BLaER1 treated with 17β-estradiol and CSF1 and Interleukin-3, amounts not matched to agents 10 nM and 100 nM (cell line): ENCODE data around the gene COQ3.
"Not testable (repeated sequence)": the region's sequence is repeated elsewhere in the genome, so short reads cannot be mapped to it uniquely, and the experiment has no call there.

Experiments
- H3K27ac ChIP-seq, 11 experiments: shearing (Covaris generic); formaldehyde crosslinking; 2 replicates each; pipeline ENCODE4 v1.8.1; 2022
- H3K27me3 ChIP-seq, 11 experiments: shearing (Covaris generic); formaldehyde crosslinking; 2 replicates each; pipeline ENCODE4 v1.8.1; 2022
- H3K36me3 ChIP-seq, 11 experiments: shearing (Covaris generic); formaldehyde crosslinking; 2 replicates each; pipeline ENCODE4 v1.8.1; 2022
- H3K4me1 ChIP-seq, 10 experiments: shearing (Covaris generic); formaldehyde crosslinking; 2 replicates each; pipeline ENCODE4 v1.8.1; 2022
- H3K4me2 ChIP-seq, 11 experiments: shearing (Covaris generic); formaldehyde crosslinking; 2 replicates each; pipeline ENCODE4 v1.8.1; 2022
- H3K4me3 ChIP-seq, 10 experiments: shearing (Covaris generic); formaldehyde crosslinking; 2 replicates each; pipeline ENCODE4 v1.8.1; 2022
- H3K9ac ChIP-seq, 11 experiments: shearing (Covaris generic); formaldehyde crosslinking; 2 replicates each; pipeline ENCODE4 v1.8.1; 2022
- H3K9me3 ChIP-seq, 11 experiments: shearing (Covaris generic); formaldehyde crosslinking; replicated peaks in 1 of 11; 2 replicates each; pipeline ENCODE4 v1.8.1; 2022
- H4K20me1 ChIP-seq, 11 experiments: shearing (Covaris generic); formaldehyde crosslinking; 2 replicates each; pipeline ENCODE4 v1.8.1; 2022
- Cebpa-rat ChIP-seq, 11 experiments: shearing (Covaris generic); IDR thresholded peaks; 2 replicates each; pipeline ENCODE4 v1.8.1; 2022

COQ3 gene

DNA sequence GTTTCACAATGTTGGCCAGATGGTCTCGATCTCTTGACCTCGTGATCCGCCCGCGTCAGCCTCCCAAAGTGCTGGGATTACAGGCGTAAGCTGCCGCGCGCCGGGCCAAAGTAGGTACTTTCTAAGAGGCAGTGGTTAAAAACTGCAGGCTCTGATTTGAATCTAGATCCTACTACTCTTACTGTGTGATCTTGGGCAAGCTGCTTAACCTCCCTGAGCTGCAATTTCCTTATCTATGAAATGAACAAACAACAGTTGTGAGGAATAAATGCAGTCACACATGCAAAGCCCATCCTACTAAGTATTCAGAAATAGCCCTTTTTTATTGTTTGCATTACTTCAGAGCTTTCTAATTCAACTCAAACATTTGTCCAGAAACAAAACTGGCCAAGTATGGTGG, 47.4 kb downstream of the COQ3 start:
- no peak overlapping the region for H3K4me2 ChIP-seq
- H3K27me3 ChIP-seq: no peaks in the 10 kb centered on the region
- H4K20me1 ChIP-seq: no peaks in the 10 kb centered on the region
- H3K27ac ChIP-seq: no peak overlapping the region
- H3K9me3 ChIP-seq: peaks cover 5 to 13% (median 7%) of the 10 kb centered on the region in 11 experiments; a peak in 19 of 22 replicates
- H3K36me3 ChIP-seq: no peaks in the 10 kb centered on the region
- H3K9ac ChIP-seq: no peak overlapping the region
- no peaks in the 10 kb centered on the region for H3K4me1 ChIP-seq
- no peak for TF ChIP-seq Cebpa-rat (IDR thresholded peaks at IDR 0.05)
- no peak overlapping the region for H3K4me3 ChIP-seq

DNA sequence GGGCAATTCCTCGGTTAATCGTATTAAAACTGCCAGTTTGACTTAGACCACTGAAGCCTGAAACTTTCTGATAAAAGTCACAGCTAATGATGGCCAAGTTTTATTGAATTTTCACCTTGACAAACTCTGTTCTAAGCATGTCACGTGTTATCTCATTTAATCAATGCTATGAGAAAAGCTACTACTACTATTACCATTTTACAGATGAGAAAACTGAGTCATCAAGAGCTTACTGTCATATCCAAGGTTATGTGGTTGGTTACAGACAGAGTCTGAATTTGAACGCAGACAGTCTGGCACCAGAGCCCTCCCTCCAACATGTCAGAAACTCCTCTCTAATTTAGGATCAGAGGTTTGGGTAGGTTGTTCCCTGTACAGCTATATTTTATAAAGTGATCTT, 48.8 kb downstream of the COQ3 start:
- H3K36me3 ChIP-seq: no peaks in the 10 kb centered on the region
- no peaks in the 10 kb centered on the region for H3K4me1 ChIP-seq
- H3K9ac ChIP-seq: no peak overlapping the region
- H4K20me1 ChIP-seq: no peaks in the 10 kb centered on the region
- H3K27ac ChIP-seq: no peak overlapping the region
- no peak overlapping the region for H3K4me3 ChIP-seq
- no peak for TF ChIP-seq Cebpa-rat (IDR thresholded peaks at IDR 0.05)
- no peaks in the 10 kb centered on the region for H3K27me3 ChIP-seq
- H3K9me3 ChIP-seq: peaks cover 5 to 13% (median 7%) of the 10 kb centered on the region in 11 experiments; a peak in 19 of 22 replicates
- no peak overlapping the region for H3K4me2 ChIP-seq

DNA sequence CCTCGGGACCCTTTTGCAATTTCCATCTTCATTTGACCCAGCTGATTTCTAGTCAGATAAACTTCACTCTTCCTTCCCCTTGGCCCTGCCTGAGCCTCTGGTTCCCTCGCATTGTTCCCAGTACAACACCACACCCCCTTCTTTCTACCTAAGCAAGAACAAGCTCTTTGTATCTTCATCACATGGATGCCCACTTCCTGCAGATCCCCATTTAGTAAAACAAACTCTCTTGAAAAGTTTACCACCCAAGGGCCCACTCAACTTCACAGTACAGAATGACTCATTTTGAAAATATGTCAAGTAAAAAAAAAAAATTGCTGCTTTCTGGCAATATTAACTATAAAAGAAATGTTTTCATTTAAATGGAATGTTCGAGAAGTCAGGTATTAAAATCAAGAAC, 49.7 kb downstream of the COQ3 start:
- Histone ChIP-seq H3K36me3 (no peaks in the 10 kb centered on the region), H3K9ac (no peak overlapping the region), H3K4me3 (no peak overlapping the region), H3K27me3 (no peaks in the 10 kb centered on the region), H3K4me1 (no peaks in the 10 kb centered on the region), H3K4me2 (no peak overlapping the region), H4K20me1 (no peaks in the 10 kb centered on the region), H3K27ac (no peak overlapping the region), H3K9me3 (peaks cover 0 to 6% (median 0%) of the 10 kb centered on the region in 11 experiments; a peak in 4 of 22 replicates)
- no peak for TF ChIP-seq Cebpa-rat (IDR thresholded peaks at IDR 0.05)

DNA sequence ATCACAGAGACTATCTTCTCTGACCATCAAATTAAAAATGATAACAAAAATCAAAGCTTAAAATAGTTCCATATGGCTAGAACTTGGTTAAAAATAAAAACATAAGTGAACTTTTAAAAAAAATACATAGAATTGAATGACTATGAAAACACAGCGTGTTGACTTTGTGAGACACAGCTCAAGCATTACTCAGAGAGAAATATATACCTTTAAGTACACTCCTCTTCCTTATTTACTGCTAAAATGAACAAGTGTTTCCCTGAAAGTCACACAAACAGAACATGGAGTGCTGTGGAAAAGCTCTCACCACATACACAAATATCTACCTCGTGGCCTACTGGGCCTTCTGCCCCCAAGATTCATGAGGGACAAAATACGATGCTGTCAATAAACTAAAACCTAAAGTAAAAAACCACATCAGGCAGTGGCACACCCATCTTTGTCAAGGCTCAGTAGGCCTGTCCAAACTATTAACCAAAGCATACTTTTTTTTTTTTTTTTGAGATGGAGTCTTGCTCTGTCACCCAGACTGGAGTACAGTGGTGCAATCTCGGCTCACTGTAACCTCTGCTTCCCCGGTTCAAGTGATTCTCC, 52.0 kb downstream of the COQ3 start:
- Histone ChIP-seq H3K4me1 (no peaks in the 10 kb centered on the region), H3K9ac (no peak overlapping the region), H4K20me1 (no peaks in the 10 kb centered on the region), H3K4me2 (no peak overlapping the region), H3K4me3 (no peak overlapping the region), H3K27me3 (no peaks in the 10 kb centered on the region), H3K36me3 (no peaks in the 10 kb centered on the region), H3K27ac (no peak overlapping the region), H3K9me3 (no peaks in the 10 kb centered on the region)
- TF ChIP-seq Cebpa-rat (IDR thresholded peaks at IDR 0.05): no peak

DNA sequence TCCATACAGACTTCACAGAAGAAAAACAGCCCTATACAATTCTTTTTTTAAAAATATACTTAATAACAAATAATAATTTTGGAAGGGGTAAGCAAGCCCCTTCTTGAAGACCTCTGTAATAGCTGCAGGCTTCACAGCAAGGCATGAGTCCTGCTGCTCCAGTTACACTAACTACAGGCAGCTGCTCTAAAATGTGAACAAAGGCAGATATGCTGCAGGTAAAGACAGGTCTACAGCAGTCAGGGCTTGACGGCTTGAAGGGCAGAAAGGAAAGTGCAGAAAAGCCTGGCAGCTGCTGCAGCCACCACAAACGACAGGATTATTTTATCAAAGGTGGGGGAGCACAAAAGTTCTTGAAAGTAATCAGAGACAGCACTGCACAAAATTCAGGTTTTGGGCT, 55.8 kb downstream of the COQ3 start:
- Histone ChIP-seq H3K9ac (no peak overlapping the region), H3K4me3 (no peak overlapping the region), H3K36me3 (no peaks in the 10 kb centered on the region), H3K9me3 (no peaks in the 10 kb centered on the region), H3K4me2 (no peak overlapping the region), H3K27ac (no peak overlapping the region), H3K4me1 (no peaks in the 10 kb centered on the region), H4K20me1 (no peaks in the 10 kb centered on the region), H3K27me3 (no peaks in the 10 kb centered on the region)
- no peak for TF ChIP-seq Cebpa-rat (IDR thresholded peaks at IDR 0.05)

DNA sequence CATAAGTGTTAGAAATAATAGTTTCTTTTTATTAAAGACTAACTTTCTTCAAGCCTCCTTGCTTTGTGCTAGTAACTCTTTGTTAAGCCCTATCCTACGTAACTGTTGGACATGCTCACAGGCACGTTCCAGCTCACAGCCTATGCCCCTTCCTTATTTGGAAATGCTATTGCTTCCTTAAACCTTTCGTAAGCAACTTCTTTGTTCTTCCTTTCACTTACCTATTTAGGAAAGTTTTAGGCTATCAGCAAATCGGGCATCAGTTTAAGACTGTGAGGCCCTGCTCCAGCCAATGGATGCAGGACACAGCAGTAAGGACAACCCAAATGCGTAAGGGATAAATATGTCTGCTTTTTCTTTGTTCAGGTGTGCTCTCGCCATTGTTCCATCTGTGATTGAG, 58.7 kb downstream of the COQ3 start:
- not testable (repeated sequence) for H4K20me1 ChIP-seq, H3K4me1 ChIP-seq, H3K27me3 ChIP-seq, H3K9me3 ChIP-seq, H3K4me3 ChIP-seq, H3K27ac ChIP-seq, H3K9ac ChIP-seq, H3K36me3 ChIP-seq, H3K4me2 ChIP-seq

DNA sequence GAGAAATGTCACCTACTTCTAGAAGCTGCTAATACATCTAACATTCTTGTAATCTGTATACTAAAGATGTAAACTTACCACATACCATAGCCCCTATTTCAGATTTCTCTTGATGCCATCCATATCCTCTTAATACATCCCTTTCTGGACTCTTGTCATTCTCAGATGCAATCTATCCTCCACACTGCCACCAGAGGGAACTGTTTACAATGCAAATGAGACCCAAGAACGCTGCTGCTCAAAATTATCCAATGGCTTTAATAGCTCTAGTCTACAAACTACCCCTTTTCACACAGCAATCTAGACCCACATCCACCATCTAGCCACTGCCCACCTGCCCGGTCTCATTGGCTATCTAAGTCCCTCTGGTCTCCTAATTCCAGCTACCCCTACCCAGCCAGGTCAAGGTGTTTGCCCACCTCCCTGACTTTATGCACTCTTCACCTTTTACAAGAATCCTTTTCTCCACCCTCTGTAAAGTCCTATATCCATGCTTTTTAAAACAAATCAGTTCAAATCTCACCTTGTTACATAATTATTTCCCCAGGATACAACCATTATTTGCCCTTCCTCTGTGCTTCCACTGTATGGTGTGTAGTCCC, 59.4 kb downstream of the COQ3 start:
- no peak overlapping the region for H3K9ac ChIP-seq
- no peak overlapping the region for H3K4me2 ChIP-seq

DNA sequence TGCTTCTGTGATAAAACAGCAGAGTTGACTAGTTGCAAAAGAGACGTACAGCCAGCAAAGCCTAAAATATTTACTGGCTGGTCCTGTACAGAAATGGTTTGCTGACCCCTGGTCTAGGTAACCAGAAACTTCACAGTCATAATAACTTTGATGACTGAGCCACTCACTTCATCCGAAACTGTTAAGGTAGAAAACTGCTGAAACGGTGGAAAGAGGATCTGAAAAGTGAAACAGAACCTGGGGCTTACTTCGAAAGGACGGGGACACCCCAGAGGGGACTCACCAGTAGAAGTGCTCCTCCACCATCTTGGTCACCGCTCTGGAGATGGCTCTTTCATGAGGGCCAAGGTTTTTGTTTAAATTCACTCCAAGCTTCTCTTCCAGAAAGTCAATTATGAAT, 60.9 kb downstream of the COQ3 start:
- Histone ChIP-seq H3K36me3 (no peaks in the 10 kb centered on the region), H4K20me1 (no peaks in the 10 kb centered on the region), H3K27me3 (no peaks in the 10 kb centered on the region), H3K4me3 (no peak overlapping the region), H3K4me1 (no peaks in the 10 kb centered on the region), H3K9ac (no peak overlapping the region), H3K27ac (no peak overlapping the region), H3K9me3 (no peaks in the 10 kb centered on the region), H3K4me2 (no peak overlapping the region)
- TF ChIP-seq Cebpa-rat (IDR thresholded peaks at IDR 0.05): no peak

More for the DNA sequence above, 59.4 kb downstream of the COQ3 start:
- no peaks in the 10 kb centered on the region for H3K4me1 ChIP-seq
- H3K27me3 ChIP-seq: no peaks in the 10 kb centered on the region
- H3K27ac ChIP-seq: no peak overlapping the region
- H3K4me3 ChIP-seq: no peak overlapping the region
- no peak for TF ChIP-seq Cebpa-rat (IDR thresholded peaks at IDR 0.05)
- no peaks in the 10 kb centered on the region for H3K36me3 ChIP-seq
- H3K9me3 ChIP-seq: no peaks in the 10 kb centered on the region
- H4K20me1 ChIP-seq: no peaks in the 10 kb centered on the region

DNA sequence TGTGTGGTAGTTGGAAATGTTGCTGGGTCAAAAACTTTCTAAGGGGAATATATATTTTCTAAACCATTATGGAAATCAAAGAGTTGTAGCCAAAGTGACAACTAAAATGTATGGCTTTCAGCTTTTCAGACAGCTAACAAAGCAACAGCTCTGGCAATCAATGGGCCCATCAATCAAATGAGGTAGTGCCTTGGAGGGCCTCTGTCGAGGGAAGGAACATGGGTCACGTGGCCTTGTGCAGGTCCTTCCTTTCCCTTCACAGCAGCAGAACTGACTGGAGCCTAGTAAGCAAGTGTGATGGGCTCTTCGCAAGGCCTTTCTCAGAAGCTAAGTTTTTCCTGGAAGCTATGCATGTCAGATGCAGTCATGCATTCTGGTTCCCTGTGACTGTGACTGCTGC, 62.5 kb downstream of the COQ3 start:
- Histone ChIP-seq H3K27ac (no peak overlapping the region), H3K9ac (no peak overlapping the region), H3K9me3 (no peaks in the 10 kb centered on the region), H3K4me2 (no peak overlapping the region), H3K4me1 (no peaks in the 10 kb centered on the region), H3K4me3 (no peak overlapping the region), H3K36me3 (no peaks in the 10 kb centered on the region), H4K20me1 (no peaks in the 10 kb centered on the region), H3K27me3 (no peaks in the 10 kb centered on the region)
- no peak for TF ChIP-seq Cebpa-rat (IDR thresholded peaks at IDR 0.05)

DNA sequence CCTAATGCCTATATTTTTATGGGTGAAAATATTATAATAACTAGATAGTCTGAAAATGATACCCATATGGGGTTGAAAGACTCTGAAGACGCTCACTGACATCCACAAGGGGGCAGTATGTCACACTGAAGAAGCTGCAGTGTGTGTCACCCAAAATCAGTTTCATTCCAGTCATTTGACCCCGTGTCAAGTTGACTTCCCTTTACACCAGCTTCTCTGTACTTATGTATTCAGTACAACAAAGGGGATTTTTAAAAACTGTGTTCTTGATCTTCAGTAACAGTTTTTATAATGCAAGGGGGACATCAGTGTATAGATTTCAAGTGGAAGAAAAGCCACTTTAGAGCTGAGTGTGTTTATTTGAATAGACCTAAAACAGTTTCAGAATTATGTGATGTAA, 63.8 kb downstream of the COQ3 start:
- no peaks in the 10 kb centered on the region for H3K36me3 ChIP-seq
- H3K4me1 ChIP-seq: no peaks in the 10 kb centered on the region
- no peaks in the 10 kb centered on the region for H3K27me3 ChIP-seq
- no peak for TF ChIP-seq Cebpa-rat (IDR thresholded peaks at IDR 0.05)
- no peak overlapping the region for H3K4me2 ChIP-seq
- no peak overlapping the region for H3K27ac ChIP-seq
- no peaks in the 10 kb centered on the region for H3K9me3 ChIP-seq
- H3K9ac ChIP-seq: no peak overlapping the region
- H3K4me3 ChIP-seq: no peak overlapping the region
- H4K20me1 ChIP-seq: no peaks in the 10 kb centered on the region
